ENCODE data around the gene UTP20.

The UTP20 gene

DNA sequence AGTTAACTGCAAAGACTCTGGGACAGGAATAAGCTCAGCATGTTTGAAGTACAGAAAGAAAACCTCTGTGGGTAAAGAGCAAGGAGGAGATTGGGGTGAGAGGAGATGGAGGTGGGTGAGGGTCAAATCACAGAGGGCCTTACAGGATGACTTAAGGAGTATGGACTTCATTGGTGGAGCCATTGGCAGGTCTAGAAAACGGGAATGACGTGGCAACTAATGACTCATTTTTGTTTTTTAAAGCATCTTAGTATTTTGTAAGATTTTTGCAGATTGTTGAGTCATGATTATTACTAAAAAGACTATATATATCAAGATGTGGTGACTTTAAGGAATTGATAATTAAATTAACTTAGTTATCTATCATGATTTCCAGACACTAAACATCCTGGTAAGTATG lies 18.5 kb downstream of the UTP20 start:
- Histone ChIP-seq H3K79me2 (no peaks in the 10 kb centered on the region), H3K27me3 (ENCODE audit: control insufficient read depth, insufficient read depth, low read length) (no peaks in the 10 kb centered on the region), H2AFZ (no peak overlapping the region), H3K27ac (no peak overlapping the region), H3K4me1 (no peaks in the 10 kb centered on the region), H3K4me3 (ENCODE audit: low read depth, low read length) (no peak overlapping the region), H3K9ac (no peak overlapping the region), H3K9me3 (ENCODE audit: control insufficient read depth, low read length) (no peaks in the 10 kb centered on the region), H3K36me3 (ENCODE audit: control insufficient read depth, insufficient read depth, low read length) (no peaks in the 10 kb centered on the region), H3K4me2 (ENCODE audit: low read length) (no peak overlapping the region)
- TF ChIP-seq, protein P1, sequence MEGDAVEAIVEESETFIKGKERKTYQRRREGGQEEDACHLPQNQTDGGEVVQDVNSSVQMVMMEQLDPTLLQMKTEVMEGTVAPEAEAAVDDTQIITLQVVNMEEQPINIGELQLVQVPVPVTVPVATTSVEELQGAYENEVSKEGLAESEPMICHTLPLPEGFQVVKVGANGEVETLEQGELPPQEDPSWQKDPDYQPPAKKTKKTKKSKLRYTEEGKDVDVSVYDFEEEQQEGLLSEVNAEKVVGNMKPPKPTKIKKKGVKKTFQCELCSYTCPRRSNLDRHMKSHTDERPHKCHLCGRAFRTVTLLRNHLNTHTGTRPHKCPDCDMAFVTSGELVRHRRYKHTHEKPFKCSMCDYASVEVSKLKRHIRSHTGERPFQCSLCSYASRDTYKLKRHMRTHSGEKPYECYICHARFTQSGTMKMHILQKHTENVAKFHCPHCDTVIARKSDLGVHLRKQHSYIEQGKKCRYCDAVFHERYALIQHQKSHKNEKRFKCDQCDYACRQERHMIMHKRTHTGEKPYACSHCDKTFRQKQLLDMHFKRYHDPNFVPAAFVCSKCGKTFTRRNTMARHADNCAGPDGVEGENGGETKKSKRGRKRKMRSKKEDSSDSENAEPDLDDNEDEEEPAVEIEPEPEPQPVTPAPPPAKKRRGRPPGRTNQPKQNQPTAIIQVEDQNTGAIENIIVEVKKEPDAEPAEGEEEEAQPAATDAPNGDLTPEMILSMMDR (IDR thresholded peaks at IDR 0.05): no peak

DNA sequence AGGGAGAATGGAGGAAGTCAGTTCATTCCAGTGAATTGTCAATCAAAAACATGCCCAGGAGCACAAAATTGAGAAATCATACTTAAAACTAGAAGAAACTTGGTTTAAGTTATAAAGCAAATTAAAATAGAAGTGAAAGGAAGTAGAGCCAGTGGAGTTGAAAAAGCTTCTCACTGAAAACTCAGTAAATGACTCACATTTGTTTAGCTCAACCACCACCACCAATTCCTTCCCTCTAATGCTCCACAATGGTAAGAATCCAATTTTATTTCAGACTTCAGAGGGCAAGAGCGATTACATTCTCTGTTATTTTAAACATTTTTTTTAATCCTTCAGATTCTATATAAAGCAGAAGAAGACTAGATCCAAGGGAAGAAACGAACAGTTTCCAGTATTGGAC lies 19.4 kb downstream of the UTP20 start:
- TF ChIP-seq, protein P1 (IDR thresholded peaks at IDR 0.05): no peak
- H3K27ac ChIP-seq: no peak overlapping the region
- H3K9ac ChIP-seq: no peak overlapping the region
- no peaks in the 10 kb centered on the region for H3K27me3 ChIP-seq (ENCODE audit: control insufficient read depth, insufficient read depth, low read length)
- no peaks in the 10 kb centered on the region for H3K79me2 ChIP-seq
- no peaks in the 10 kb centered on the region for H3K4me1 ChIP-seq
- no peak overlapping the region for H2AFZ ChIP-seq
- no peak overlapping the region for H3K4me2 ChIP-seq (ENCODE audit: low read length)
- no peaks in the 10 kb centered on the region for H3K36me3 ChIP-seq (ENCODE audit: control insufficient read depth, insufficient read depth, low read length)
- H3K4me3 ChIP-seq (ENCODE audit: low read depth, low read length): no peak overlapping the region
- H3K9me3 ChIP-seq (ENCODE audit: control insufficient read depth, low read length): no peaks in the 10 kb centered on the region

DNA sequence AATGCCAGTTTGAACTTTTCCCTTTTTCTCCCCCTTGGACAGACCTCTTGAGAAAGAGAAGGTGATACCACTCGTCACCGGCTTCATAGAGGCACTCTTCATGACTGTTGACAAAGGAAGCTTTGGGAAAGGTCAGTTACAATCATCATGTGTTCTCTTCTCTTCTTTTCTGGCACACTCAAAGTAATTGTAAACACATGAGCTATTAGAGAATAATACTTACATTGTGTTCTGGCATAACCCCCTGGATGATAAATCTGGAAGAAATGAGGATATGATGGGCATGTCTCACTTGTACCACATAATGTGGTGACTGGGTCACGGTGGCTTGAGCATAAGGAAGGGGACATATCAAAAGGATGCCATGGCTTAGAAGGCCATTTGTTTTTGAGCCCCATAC lies 20.0 kb downstream of the UTP20 start:
- TF ChIP-seq, protein P1 (IDR thresholded peaks at IDR 0.05): no peak
- H3K36me3 ChIP-seq (ENCODE audit: control insufficient read depth, insufficient read depth, low read length): no peaks in the 10 kb centered on the region
- H3K27me3 ChIP-seq (ENCODE audit: control insufficient read depth, insufficient read depth, low read length): no peaks in the 10 kb centered on the region
- no peak overlapping the region for H3K4me2 ChIP-seq (ENCODE audit: low read length)
- H3K4me3 ChIP-seq (ENCODE audit: low read depth, low read length): no peak overlapping the region
- H3K27ac ChIP-seq: no peak overlapping the region
- no peaks in the 10 kb centered on the region for H3K4me1 ChIP-seq
- H2AFZ ChIP-seq: no peak overlapping the region
- H3K9me3 ChIP-seq (ENCODE audit: control insufficient read depth, low read length): no peaks in the 10 kb centered on the region
- no peaks in the 10 kb centered on the region for H3K79me2 ChIP-seq
- no peak overlapping the region for H3K9ac ChIP-seq

DNA sequence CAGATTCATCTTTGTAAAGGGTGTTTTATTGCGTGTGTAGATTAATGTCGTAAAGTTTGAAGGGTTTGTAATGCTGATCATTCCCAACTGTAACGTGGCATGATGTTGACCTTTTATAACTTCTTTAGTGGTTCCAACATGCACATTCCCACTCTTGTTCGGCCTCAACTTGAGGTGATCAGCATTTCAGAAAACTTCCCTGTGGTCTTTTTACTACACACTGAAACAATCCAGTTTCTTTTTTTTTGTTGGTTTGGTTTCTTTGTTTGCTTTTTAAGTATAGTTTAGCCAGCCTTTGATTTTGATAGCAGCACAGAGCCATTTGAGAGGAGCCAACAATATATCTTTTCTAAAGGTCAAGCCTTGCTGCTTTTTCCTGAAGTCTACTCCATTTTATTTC lies 22.8 kb downstream of the UTP20 start:
- Histone ChIP-seq H3K4me2 (ENCODE audit: low read length) (no peak overlapping the region), H3K4me1 (no peaks in the 10 kb centered on the region), H3K9me3 (ENCODE audit: control insufficient read depth, low read length) (no peaks in the 10 kb centered on the region), H3K4me3 (ENCODE audit: low read depth, low read length) (no peak overlapping the region), H2AFZ (no peak overlapping the region), H3K27ac (no peak overlapping the region), H3K36me3 (ENCODE audit: control insufficient read depth, insufficient read depth, low read length) (no peaks in the 10 kb centered on the region), H3K9ac (no peak overlapping the region), H3K27me3 (ENCODE audit: control insufficient read depth, insufficient read depth, low read length) (no peaks in the 10 kb centered on the region), H3K79me2 (no peaks in the 10 kb centered on the region)
- TF ChIP-seq, protein P1 (IDR thresholded peaks at IDR 0.05): no peak

DNA sequence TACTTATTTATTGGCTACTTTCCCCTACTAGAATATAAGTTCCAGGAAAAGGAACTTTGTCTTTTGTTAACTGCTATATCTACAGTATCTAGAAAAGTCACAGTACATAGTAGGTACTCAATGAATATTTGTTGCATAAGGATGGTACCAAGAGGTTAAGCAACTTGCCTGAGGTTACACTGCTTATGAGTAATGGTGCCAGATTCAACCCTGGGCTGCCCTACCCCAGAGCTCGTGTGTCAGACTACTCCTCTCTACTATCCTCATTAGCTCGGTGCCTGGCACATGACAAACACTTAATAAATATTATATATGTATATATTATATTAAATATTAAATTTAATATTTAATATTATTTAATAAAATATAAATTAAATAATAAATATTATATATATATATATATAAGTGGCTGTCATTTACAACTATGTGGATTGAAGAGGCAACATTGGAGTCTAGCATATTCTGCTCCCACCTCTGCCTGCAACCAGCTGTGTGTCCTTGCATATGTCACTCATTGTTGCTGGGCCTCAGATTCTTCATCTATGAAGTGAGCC lies 25.4 kb downstream of the UTP20 start:
- H3K79me2 ChIP-seq: no peaks in the 10 kb centered on the region
- TF ChIP-seq, protein P1 (IDR thresholded peaks at IDR 0.05): no peak
- no peak overlapping the region for H3K27ac ChIP-seq
- no peaks in the 10 kb centered on the region for H3K27me3 ChIP-seq (ENCODE audit: control insufficient read depth, insufficient read depth, low read length)
- H3K4me2 ChIP-seq (ENCODE audit: low read length): no peak overlapping the region
- no peak overlapping the region for H2AFZ ChIP-seq
- H3K9me3 ChIP-seq (ENCODE audit: control insufficient read depth, low read length): no peaks in the 10 kb centered on the region
- no peaks in the 10 kb centered on the region for H3K36me3 ChIP-seq (ENCODE audit: control insufficient read depth, insufficient read depth, low read length)
- no peak overlapping the region for H3K4me3 ChIP-seq (ENCODE audit: low read depth, low read length)
- no peak overlapping the region for H3K9ac ChIP-seq
- no peaks in the 10 kb centered on the region for H3K4me1 ChIP-seq
